A673 (cell line): ENCODE data around the gene TDRKH. TPM values are rescaled to one million over a fixed set of nuclear protein-coding genes. Genes with fewer than 3 reads are reported as not detected.

Experiments
- BruUV-seq: library from RNA; stranded (reverse); fragments of 400-500 nt; replicated peaks from 2 replicates; lab custom pipeline; 2021; lab: Mats Ljungman, UMichigan
- CTCF ChIA-PET: fragments of 300-600 bp; sonication (Branson Sonifier 250); formaldehyde crosslinking; loops from one replicate; lab custom pipeline; 2022; ENCODE audit warnings: antibody characterized with exemption; lab: Charles Lee
- POLR2A ChIA-PET: fragments of 300-600 bp; sonication (Branson Sonifier 250); formaldehyde crosslinking; loops from one replicate; lab custom pipeline; 2022; ENCODE audit warnings: antibody characterized with exemption; ENCODE audit not compliant: low non-redundant PET; lab: Charles Lee
- DNase-seq: peaks from one replicate; pipeline ENCODE4 v3.0.0-alpha.2; 2015; ENCODE audit warnings: low spot score
- H3K27ac ChIP-seq: fragments of 200-600 bp; sonication (generic); 2 replicates; pipeline ENCODE4 v1.5.1; 2016; ENCODE audit warnings: mixed run types, low read depth, mild to moderate bottlenecking, mixed read lengths, antibody characterized with exemption, low read length; ENCODE audit not compliant: poor library complexity, severe bottlenecking
- H3K27me3 ChIP-seq: fragments of 200-600 bp; sonication (generic); replicated peaks from 2 replicates; pipeline ENCODE4 v1.6.1; 2017; ENCODE audit warnings: mixed run types, low read depth, mild to moderate bottlenecking, mixed read lengths, antibody characterized with exemption, low read length; ENCODE audit not compliant: insufficient read depth, poor library complexity
- H3K36me3 ChIP-seq: fragments of 200-600 bp; sonication (generic); 2 replicates; pipeline ENCODE4 v1.6.1; 2016; ENCODE audit warnings: mixed run types, mild to moderate bottlenecking, mixed read lengths, antibody characterized with exemption, low read length; ENCODE audit not compliant: insufficient read depth, poor library complexity, severe bottlenecking
- H3K4me1 ChIP-seq: fragments of 200-600 bp; sonication (generic); 2 replicates; pipeline ENCODE4 v1.6.1; 2017; ENCODE audit warnings: mixed run types, mild to moderate bottlenecking, mixed read lengths, antibody characterized with exemption, low read length; ENCODE audit not compliant: insufficient read depth, poor library complexity, severe bottlenecking
- H3K4me3 ChIP-seq: fragments of 200-600 bp; sonication (generic); 2 replicates; pipeline ENCODE4 v1.5.1; 2016; ENCODE audit warnings: low read depth, mixed run types, mild to moderate bottlenecking, mixed read lengths, low read length; ENCODE audit not compliant: poor library complexity, severe bottlenecking
- H3K9me3 ChIP-seq: fragments of 200-600 bp; sonication (generic); 2 replicates; pipeline ENCODE4 v1.6.1; 2016; ENCODE audit warnings: mixed run types, low read depth, mild to moderate bottlenecking, mixed read lengths, antibody characterized with exemption, low read length; ENCODE audit not compliant: poor library complexity, severe bottlenecking
- CTCF ChIP-seq: fragments of 300-800, 200-600 bp; sonication (generic); conservative IDR thresholded peaks from 2 replicates; pipeline ENCODE4 v1.5.1; 2017; ENCODE audit warnings: low read depth, mild to moderate bottlenecking, antibody characterized with exemption, low read length, moderate library complexity, mixed read lengths
- EZH2 ChIP-seq: fragments of 200-600 bp; sonication (generic); IDR thresholded peaks from 2 replicates; pipeline ENCODE4 v1.6.1; 2017; ENCODE audit warnings: borderline replicate concordance, low read depth, mild to moderate bottlenecking, mixed read lengths, antibody characterized with exemption, low read length; ENCODE audit not compliant: poor library complexity, severe bottlenecking
- intact Hi-C: fragments of 100-400 bp; cut with micrococcal nuclease; formaldehyde crosslinking; loops from one replicate; pipeline ENCODE4 v1.10.0; 2022; ENCODE audit not compliant: unreplicated experiment
- total RNA-seq: library from RNA; stranded (reverse); gene quantifications from 2 replicates; pipeline ENCODE4 v1.2.3, GENCODE V29; 2021

The TDRKH gene
- total RNA-seq, 1 experiment from 2014 or later = 2.1 TPM

GRCh38 chr1:151728151-151729054 lies 61.9 kb downstream of the TDRKH start:
- no peak for DNase-seq
- intact Hi-C loops = no loop called here
- peaks cover 54% of the 10 kb centered on the region for H3K27me3 ChIP-seq
- no peak overlapping the region for H3K4me3 ChIP-seq
- no peaks in the 10 kb centered on the region for H3K36me3 ChIP-seq
- H3K9me3 ChIP-seq = no peaks in the 10 kb centered on the region
- POLR2A ChIA-PET = no interaction called here
- no TSS peak for BruUV-seq
- TF ChIP-seq EZH2 (no peak), CTCF (no peak)
- H3K4me1 ChIP-seq = no peaks in the 10 kb centered on the region
- CTCF ChIA-PET = no interaction called here
- no peak overlapping the region for H3K27ac ChIP-seq

- Histone ChIP-seq H3K27ac (no peak overlapping the region), H3K36me3 (no peaks in the 10 kb centered on the region), H3K4me3 (no peak overlapping the region), H3K4me1 (peaks cover 7% of the 10 kb centered on the region), H3K9me3 (no peaks in the 10 kb centered on the region), H3K27me3 (peaks cover 85% of the 10 kb centered on the region)
- DNase-seq = no peak
- BruUV-seq = no TSS peak
- intact Hi-C loops = no loop called here
- ChIA-PET CTCF (no interaction called here), POLR2A (no interaction called here)
- TF ChIP-seq EZH2 (no peak), CTCF (no peak)
These were observed 66.5 kb downstream of the TDRKH start for GRCh38 chr1:151723726-151724370.

Other genes with a start within 250 kb of the TDRKH start
- gene SNX27, start 178.4 kb downstream of the TDRKH start, total RNA-seq = 45.9 and 46.7 TPM in 2 replicates
- 0.15 TPM in 1 of 2 replicates, not detected in the other for gene CELF3, start 73.7 kb downstream of the TDRKH start, total RNA-seq
- not detected in 2 replicates for gene RIIAD1, start 69.0 kb downstream of the TDRKH start, total RNA-seq
- 132 and 143 TPM in 2 replicates for gene MRPL9, start 27.0 kb downstream of the TDRKH start, total RNA-seq
- not detected in 2 replicates for gene LINGO4, start 14.9 kb upstream of the TDRKH start, total RNA-seq
- gene RORC, start 41.3 kb upstream of the TDRKH start, total RNA-seq = not detected in 2 replicates
- not detected in 2 replicates for gene C2CD4D, start 49.3 kb upstream of the TDRKH start, total RNA-seq
- gene THEM5, start 63.2 kb upstream of the TDRKH start, total RNA-seq = not detected in 2 replicates
- 1.2 and 3.0 TPM in 2 replicates for gene THEM4, start 119.0 kb upstream of the TDRKH start, total RNA-seq
- 34.0 and 42.4 TPM in 2 replicates for gene S100A10, start 203.4 kb upstream of the TDRKH start, total RNA-seq
- 140 and 151 TPM in 2 replicates for gene S100A11, start 246.5 kb upstream of the TDRKH start, total RNA-seq